ENCODE results near the gene CHST11.

Gene CHST11

GRCh38 chr12:104446646-104447421 is 9.9 kb upstream of the CHST11 start:
- no peak overlapping the region for H3K27ac ChIP-seq (ENCODE audit: low read depth, low read length)
- no peak overlapping the region for H3K4me3 ChIP-seq (ENCODE audit: insufficient read depth, low read length, poor library complexity, severe bottlenecking)
- H3K27me3 ChIP-seq (ENCODE audit: low read length) = no peaks in the 10 kb centered on the region
- no peak overlapping the region for H2AFZ ChIP-seq (ENCODE audit: low read depth, low read length, severe bottlenecking)
- no peak overlapping the region for H3K9ac ChIP-seq (ENCODE audit: low read length)
- no peaks in the 10 kb centered on the region for H4K20me1 ChIP-seq (ENCODE audit: low read depth, low read length)
- no peak overlapping the region for H3K4me2 ChIP-seq (ENCODE audit: low read depth, low read length, poor library complexity, severe bottlenecking)
- TF ChIP-seq, protein P1, sequence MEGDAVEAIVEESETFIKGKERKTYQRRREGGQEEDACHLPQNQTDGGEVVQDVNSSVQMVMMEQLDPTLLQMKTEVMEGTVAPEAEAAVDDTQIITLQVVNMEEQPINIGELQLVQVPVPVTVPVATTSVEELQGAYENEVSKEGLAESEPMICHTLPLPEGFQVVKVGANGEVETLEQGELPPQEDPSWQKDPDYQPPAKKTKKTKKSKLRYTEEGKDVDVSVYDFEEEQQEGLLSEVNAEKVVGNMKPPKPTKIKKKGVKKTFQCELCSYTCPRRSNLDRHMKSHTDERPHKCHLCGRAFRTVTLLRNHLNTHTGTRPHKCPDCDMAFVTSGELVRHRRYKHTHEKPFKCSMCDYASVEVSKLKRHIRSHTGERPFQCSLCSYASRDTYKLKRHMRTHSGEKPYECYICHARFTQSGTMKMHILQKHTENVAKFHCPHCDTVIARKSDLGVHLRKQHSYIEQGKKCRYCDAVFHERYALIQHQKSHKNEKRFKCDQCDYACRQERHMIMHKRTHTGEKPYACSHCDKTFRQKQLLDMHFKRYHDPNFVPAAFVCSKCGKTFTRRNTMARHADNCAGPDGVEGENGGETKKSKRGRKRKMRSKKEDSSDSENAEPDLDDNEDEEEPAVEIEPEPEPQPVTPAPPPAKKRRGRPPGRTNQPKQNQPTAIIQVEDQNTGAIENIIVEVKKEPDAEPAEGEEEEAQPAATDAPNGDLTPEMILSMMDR (IDR thresholded peaks at IDR 0.05; ENCODE audit: insufficient read depth, low read length, poor library complexity, severe bottlenecking) = no peak
- no peak for TF ChIP-seq EZH2phosphoT487 (conservative IDR thresholded peaks at IDR 0.05; ENCODE audit: low read length)
- no peaks in the 10 kb centered on the region for H3F3A ChIP-seq (ENCODE audit: insufficient read depth)
- H3K36me3 ChIP-seq (ENCODE audit: low read length) = no peaks in the 10 kb centered on the region
- no peaks in the 10 kb centered on the region for H3K9me2 ChIP-seq (replicated peaks; ENCODE audit: insufficient read depth, low read length)
- no peaks in the 10 kb centered on the region for H3K79me2 ChIP-seq (ENCODE audit: insufficient read depth, low read length)
- H3K9me3 ChIP-seq (ENCODE audit: insufficient read depth, low read length) = 0 out of 2 replicates have a peak, but pooled peaks cover 7% of the 10 kb centered on the region

DNA sequence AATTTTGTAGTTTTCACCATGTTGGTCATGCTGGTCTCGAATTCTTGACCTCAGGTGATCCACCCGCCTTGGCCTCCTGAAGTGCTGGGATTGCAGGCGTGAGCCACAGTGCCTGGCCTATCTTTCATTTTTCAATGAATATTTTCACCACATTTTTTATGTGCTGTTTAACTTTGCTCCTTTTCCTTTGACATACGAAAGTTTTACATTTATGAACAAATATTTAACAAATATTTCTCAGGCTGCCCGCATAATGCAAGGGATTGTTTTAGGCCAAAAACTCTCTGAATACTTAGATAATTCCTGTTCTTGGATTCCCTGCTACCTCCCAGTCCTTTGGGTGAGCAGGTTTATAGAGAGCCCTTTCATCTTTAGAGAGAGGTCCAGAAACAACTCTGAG is 8.7 kb upstream of the CHST11 start:
- Histone ChIP-seq H3K9me3 (ENCODE audit: insufficient read depth, low read length) (0 out of 2 replicates have a peak, but pooled peaks cover 7% of the 10 kb centered on the region), H3K4me3 (ENCODE audit: insufficient read depth, low read length, poor library complexity, severe bottlenecking) (no peak overlapping the region), H2AFZ (ENCODE audit: low read depth, low read length, severe bottlenecking) (no peak overlapping the region), H3K9me2 (replicated peaks; ENCODE audit: insufficient read depth, low read length) (no peaks in the 10 kb centered on the region), H3K9ac (ENCODE audit: low read length) (no peak overlapping the region), H3F3A (ENCODE audit: insufficient read depth) (no peaks in the 10 kb centered on the region), H3K4me2 (ENCODE audit: low read depth, low read length, poor library complexity, severe bottlenecking) (no peak overlapping the region), H3K27ac (ENCODE audit: low read depth, low read length) (no peak overlapping the region), H3K79me2 (ENCODE audit: insufficient read depth, low read length) (no peaks in the 10 kb centered on the region), H4K20me1 (ENCODE audit: low read depth, low read length) (no peaks in the 10 kb centered on the region), H3K36me3 (ENCODE audit: low read length) (no peaks in the 10 kb centered on the region), H3K27me3 (ENCODE audit: low read length) (no peaks in the 10 kb centered on the region)
- TF ChIP-seq, protein P1 (IDR thresholded peaks at IDR 0.05; ENCODE audit: insufficient read depth, low read length, poor library complexity, severe bottlenecking) = no peak
- TF ChIP-seq EZH2phosphoT487 (conservative IDR thresholded peaks at IDR 0.05; ENCODE audit: low read length) = no peak

GRCh38 chr12:104448451-104448850 is 8.3 kb upstream of the CHST11 start:
- TF ChIP-seq, protein P1 (IDR thresholded peaks at IDR 0.05; ENCODE audit: insufficient read depth, low read length, poor library complexity, severe bottlenecking) = no peak
- TF ChIP-seq EZH2phosphoT487 (conservative IDR thresholded peaks at IDR 0.05; ENCODE audit: low read length) = no peak

More at GRCh38 chr12:104448451-104448850, 8.3 kb upstream of the CHST11 start:
- H3K27me3 ChIP-seq (ENCODE audit: low read length) = no peaks in the 10 kb centered on the region
- H2AFZ ChIP-seq (ENCODE audit: low read depth, low read length, severe bottlenecking) = no peak overlapping the region
- 0 out of 2 replicates have a peak, but pooled peaks cover 7% of the 10 kb centered on the region for H3K9me3 ChIP-seq (ENCODE audit: insufficient read depth, low read length)
- H3K27ac ChIP-seq (ENCODE audit: low read depth, low read length) = no peak overlapping the region
- H3K9ac ChIP-seq (ENCODE audit: low read length) = no peak overlapping the region
- no peaks in the 10 kb centered on the region for H4K20me1 ChIP-seq (ENCODE audit: low read depth, low read length)
- H3K4me2 ChIP-seq (ENCODE audit: low read depth, low read length, poor library complexity, severe bottlenecking) = no peak overlapping the region
- no peak overlapping the region for H3K4me3 ChIP-seq (ENCODE audit: insufficient read depth, low read length, poor library complexity, severe bottlenecking)
- no peaks in the 10 kb centered on the region for H3F3A ChIP-seq (ENCODE audit: insufficient read depth)
- H3K79me2 ChIP-seq (ENCODE audit: insufficient read depth, low read length) = no peaks in the 10 kb centered on the region
- H3K9me2 ChIP-seq (replicated peaks; ENCODE audit: insufficient read depth, low read length) = no peaks in the 10 kb centered on the region
- no peaks in the 10 kb centered on the region for H3K36me3 ChIP-seq (ENCODE audit: low read length)
